Measurements from ENCODE around the gene ARHGAP25. TPM values are rescaled to one million over a fixed set of nuclear protein-coding genes. Genes with fewer than 3 reads are reported as not detected.

The ARHGAP25 gene
- total RNA-seq, 2 experiments from 2014 or later, result 18.6 to 43.8 TPM

DNA sequence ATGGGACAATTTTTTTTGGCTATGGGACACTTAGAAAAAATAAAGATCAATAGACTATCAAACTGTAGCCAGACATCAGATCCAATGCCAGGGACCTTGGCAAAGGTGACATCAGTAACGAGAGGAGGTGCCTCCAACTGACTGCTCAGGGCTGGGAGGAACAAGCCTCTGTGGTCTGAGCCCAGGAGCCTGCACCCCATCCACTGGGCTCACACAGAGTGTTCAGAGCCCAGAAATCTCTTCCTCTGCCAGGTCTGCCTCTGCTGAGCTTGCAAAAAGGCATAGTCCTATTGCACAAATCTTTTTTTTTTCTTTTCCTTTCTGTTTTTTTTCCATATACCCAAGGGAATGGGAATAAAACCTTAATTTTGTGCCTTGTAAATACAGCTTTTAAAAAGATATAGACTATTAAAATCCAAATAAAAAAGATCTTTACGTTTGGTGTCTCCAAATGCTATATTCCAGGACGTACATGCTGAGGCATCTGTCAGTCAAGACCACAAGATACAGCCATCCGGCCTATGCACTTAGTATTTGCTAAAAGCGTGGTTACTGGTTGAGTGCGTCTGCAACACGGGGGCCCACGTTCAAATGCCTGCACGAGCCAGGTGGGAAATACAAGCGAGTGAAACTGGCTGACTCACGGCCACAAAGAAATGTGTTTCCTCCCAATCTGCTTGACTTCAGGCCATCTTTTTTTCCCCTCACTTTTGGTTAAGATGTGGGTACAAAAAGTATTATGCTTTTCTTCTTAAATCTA is 7.8 kb upstream of the ARHGAP25 start:
- Histone ChIP-seq H3K9me2 (ENCODE audit: insufficient read depth, low read length) (no peaks in the 10 kb centered on the region), H3K4me2 (ENCODE audit: low read length) (peak overlapping the region; percentile 67), H3K27ac (ENCODE audit: low read depth, low read length, poor library complexity, severe bottlenecking) (peak overlapping the region; percentile 66), H4K20me1 (ENCODE audit: insufficient read depth, low read length) (no peaks in the 10 kb centered on the region), H3K79me2 (ENCODE audit: insufficient read depth, low read depth, low read length) (no peaks in the 10 kb centered on the region), H2AFZ (ENCODE audit: low read length) (peak overlapping the region; percentile 48; the same call in 1 of the 2 replicates), H3K4me3 (ENCODE audit: low read depth, low read length, poor library complexity, severe bottlenecking) (peak overlapping the region; percentile 39), H3K4me1 (ENCODE audit: insufficient read depth, low read length, poor library complexity, severe bottlenecking) (peaks cover 68% of the 10 kb centered on the region), H3K36me3 (ENCODE audit: insufficient read depth, low read length) (no peaks in the 10 kb centered on the region), H3K9me3 (ENCODE audit: low read length) (no peaks in the 10 kb centered on the region)
- BruUV-seq (replicated peaks), result no TSS peak
- intact Hi-C loops (cut with micrococcal nuclease; ENCODE audit: unreplicated experiment), result loop anchor here (2.0 to 10.0 kb wide), 3 partner anchors 36 to 362 kb away; partner anchors contain the start of gene PLEK
- POLR2A ChIA-PET, result interaction anchor here (0.6 to 3.1 kb wide), 9 partner anchors 10 to 181 kb away, joined by 3 to 10 read pairs (median 4); no protein-coding TSS in a partner anchor
- CTCF ChIA-PET (ENCODE audit: unreplicated experiment), result interaction anchor here (0.6 kb wide), 1 partner anchor 28 kb away, joined by 3 read pairs; no protein-coding TSS in a partner anchor
- DNase-seq (ENCODE audit: low spot score), result peak; percentile 94
- TF ChIP-seq CTCF (conservative IDR thresholded peaks at IDR 0.05; ENCODE audit: low read length), result no peak
- no peak for TF ChIP-seq EZH2phosphoT487 (IDR thresholded peaks at IDR 0.05; ENCODE audit: borderline replicate concordance, low read depth, low read length)

GRCh38 chr2:68727683-68728375 is 6.8 kb upstream of the ARHGAP25 start:
- BruUV-seq (replicated peaks), result no TSS peak
- ChIA-PET POLR2A (interaction anchor here (0.6 to 3.1 kb wide), 4 partner anchors 40 to 180 kb away, joined by 3 to 10 read pairs (median 5); no protein-coding TSS in a partner anchor), CTCF (ENCODE audit: unreplicated experiment) (interaction anchor here (0.6 kb wide), 1 partner anchor 29 kb away, joined by 3 read pairs; no protein-coding TSS in a partner anchor)
- Histone ChIP-seq H3K9me3 (ENCODE audit: low read length) (no peaks in the 10 kb centered on the region), H3K27ac (ENCODE audit: low read depth, low read length, poor library complexity, severe bottlenecking) (peak overlapping the region; percentile 66), H3K4me1 (ENCODE audit: insufficient read depth, low read length, poor library complexity, severe bottlenecking) (peaks cover 58% of the 10 kb centered on the region), H3K9me2 (ENCODE audit: insufficient read depth, low read length) (no peaks in the 10 kb centered on the region), H3K4me3 (ENCODE audit: low read depth, low read length, poor library complexity, severe bottlenecking) (peak overlapping the region; percentile 39), H2AFZ (ENCODE audit: low read length) (peak overlapping the region; percentile 48; the same call in 1 of the 2 replicates), H3K79me2 (ENCODE audit: insufficient read depth, low read depth, low read length) (no peaks in the 10 kb centered on the region), H4K20me1 (ENCODE audit: insufficient read depth, low read length) (no peaks in the 10 kb centered on the region), H3K36me3 (ENCODE audit: insufficient read depth, low read length) (no peaks in the 10 kb centered on the region), H3K4me2 (ENCODE audit: low read length) (peak overlapping the region; percentile 67)
- no peak for DNase-seq (ENCODE audit: low spot score)
- TF ChIP-seq CTCF (conservative IDR thresholded peaks at IDR 0.05; ENCODE audit: low read length), result no peak
- no peak for TF ChIP-seq EZH2phosphoT487 (IDR thresholded peaks at IDR 0.05; ENCODE audit: borderline replicate concordance, low read depth, low read length)
- intact Hi-C loops (cut with micrococcal nuclease; ENCODE audit: unreplicated experiment), result loop anchor here (2.0 to 10.0 kb wide), 3 partner anchors 35 to 363 kb away; partner anchors contain the start of gene PLEK
